PFSK-1 (cell line): ENCODE data around the gene XKR3.

Source experiments
- POLR2AphosphoS5 ChIP-seq: IDR thresholded peaks from 2 replicates; pipeline ENCODE4 v1.6.1; 2012; ENCODE audit warnings: low read depth, mild to moderate bottlenecking, control low read depth, low read length, moderate library complexity
- REST ChIP-seq, 2 experiments: IDR thresholded peaks; 2 replicates each; pipeline versions ENCODE4 v1.6.1 to v1.8.0; 2011 to 2012; ENCODE audit warnings: low read depth in 2 of 2, low read length in 2 of 2, control low read depth in 1 of 2, inconsistent platforms in 1 of 2, mild to moderate bottlenecking in 1 of 2, moderate library complexity in 1 of 2; ENCODE audit not compliant: insufficient read depth in 1 of 2

DNA sequence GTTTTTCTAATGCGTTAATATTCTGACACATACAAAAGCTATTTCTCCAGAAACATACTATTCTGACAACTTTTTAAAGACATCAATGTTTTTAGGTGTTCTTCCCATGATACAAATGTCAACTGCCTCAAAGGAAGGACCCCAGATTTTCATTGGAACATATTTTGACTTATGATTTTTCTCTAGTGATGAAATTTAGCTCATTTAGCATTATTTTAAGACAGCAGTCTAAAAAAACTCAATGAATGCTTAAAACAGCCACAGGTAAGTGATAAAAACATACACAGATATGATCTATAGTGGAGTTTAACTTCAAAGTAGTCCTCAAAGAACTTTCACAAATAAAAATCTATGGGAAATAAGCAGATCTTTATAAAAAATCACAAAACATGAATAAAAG lies 24.9 kb downstream of the XKR3 start:
- no peak for TF ChIP-seq POLR2AphosphoS5
- no peak for TF ChIP-seq REST (IDR thresholded peaks at IDR 0.05; ENCODE audit: insufficient read depth in 1 of 2, low read depth in 2 of 2, low read length in 2 of 2)
